HEK293 (cell line): ENCODE measurements around the gene MGAT2.

Experiments
- FEZF1 ChIP-seq: fragments of 450-650 bp; formaldehyde crosslinking; IDR thresholded peaks from 2 replicates; pipeline ENCODE4 v1.5.1; 2016; ENCODE audit warnings: missing biosample characterization, missing genetic modification characterization
- GLIS2 ChIP-seq: fragments of 450-650 bp; formaldehyde crosslinking; IDR thresholded peaks from 2 replicates; pipeline ENCODE4 v1.5.1; 2016; ENCODE audit warnings: missing biosample characterization, missing genetic modification characterization
- RBAK ChIP-seq: fragments of 450-650 bp; formaldehyde crosslinking; IDR thresholded peaks from 2 replicates; pipeline ENCODE4 v1.5.1; 2016; ENCODE audit warnings: missing biosample characterization, missing genetic modification characterization
- TSHZ1 ChIP-seq: fragments of 450-650 bp; formaldehyde crosslinking; IDR thresholded peaks from 2 replicates; pipeline ENCODE4 v1.5.1; 2016; ENCODE audit warnings: missing biosample characterization, missing genetic modification characterization, borderline replicate concordance
- WT1 ChIP-seq: fragments of 450-650 bp; formaldehyde crosslinking; IDR thresholded peaks from 2 replicates; pipeline ENCODE4 v1.5.1; 2016; ENCODE audit warnings: missing biosample characterization, missing genetic modification characterization
- TF ChIP-seq, protein P1 (sequence below): fragments of 450-650 bp; formaldehyde crosslinking; IDR thresholded peaks from 2 replicates; pipeline ENCODE4 v1.5.1; 2016; ENCODE audit warnings: missing biosample characterization, missing genetic modification characterization
- TF ChIP-seq, protein P2 (sequence below): fragments of 450-650 bp; formaldehyde crosslinking; IDR thresholded peaks from 2 replicates; pipeline ENCODE4 v1.5.1; 2016; ENCODE audit warnings: missing biosample characterization, missing genetic modification characterization

- no peak for TF ChIP-seq TSHZ1 (tag by site-specific recombination)
- TF ChIP-seq FEZF1 (tag by site-specific recombination), result no peak
- TF ChIP-seq, protein P1, sequence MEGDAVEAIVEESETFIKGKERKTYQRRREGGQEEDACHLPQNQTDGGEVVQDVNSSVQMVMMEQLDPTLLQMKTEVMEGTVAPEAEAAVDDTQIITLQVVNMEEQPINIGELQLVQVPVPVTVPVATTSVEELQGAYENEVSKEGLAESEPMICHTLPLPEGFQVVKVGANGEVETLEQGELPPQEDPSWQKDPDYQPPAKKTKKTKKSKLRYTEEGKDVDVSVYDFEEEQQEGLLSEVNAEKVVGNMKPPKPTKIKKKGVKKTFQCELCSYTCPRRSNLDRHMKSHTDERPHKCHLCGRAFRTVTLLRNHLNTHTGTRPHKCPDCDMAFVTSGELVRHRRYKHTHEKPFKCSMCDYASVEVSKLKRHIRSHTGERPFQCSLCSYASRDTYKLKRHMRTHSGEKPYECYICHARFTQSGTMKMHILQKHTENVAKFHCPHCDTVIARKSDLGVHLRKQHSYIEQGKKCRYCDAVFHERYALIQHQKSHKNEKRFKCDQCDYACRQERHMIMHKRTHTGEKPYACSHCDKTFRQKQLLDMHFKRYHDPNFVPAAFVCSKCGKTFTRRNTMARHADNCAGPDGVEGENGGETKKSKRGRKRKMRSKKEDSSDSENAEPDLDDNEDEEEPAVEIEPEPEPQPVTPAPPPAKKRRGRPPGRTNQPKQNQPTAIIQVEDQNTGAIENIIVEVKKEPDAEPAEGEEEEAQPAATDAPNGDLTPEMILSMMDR (tag by site-specific recombination), result no peak; the same call in none of the 2 replicates
- TF ChIP-seq, protein P2, sequence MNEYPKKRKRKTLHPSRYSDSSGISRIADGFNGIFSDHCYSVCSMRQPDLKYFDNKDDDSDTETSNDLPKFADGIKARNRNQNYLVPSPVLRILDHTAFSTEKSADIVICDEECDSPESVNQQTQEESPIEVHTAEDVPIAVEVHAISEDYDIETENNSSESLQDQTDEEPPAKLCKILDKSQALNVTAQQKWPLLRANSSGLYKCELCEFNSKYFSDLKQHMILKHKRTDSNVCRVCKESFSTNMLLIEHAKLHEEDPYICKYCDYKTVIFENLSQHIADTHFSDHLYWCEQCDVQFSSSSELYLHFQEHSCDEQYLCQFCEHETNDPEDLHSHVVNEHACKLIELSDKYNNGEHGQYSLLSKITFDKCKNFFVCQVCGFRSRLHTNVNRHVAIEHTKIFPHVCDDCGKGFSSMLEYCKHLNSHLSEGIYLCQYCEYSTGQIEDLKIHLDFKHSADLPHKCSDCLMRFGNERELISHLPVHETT (tag by site-specific recombination), result 0 out of 2 replicates have a peak, but pooled peaks have one; percentile 54
- no peak; the same call in none of the 2 replicates for TF ChIP-seq WT1 (tag by site-specific recombination)
- TF ChIP-seq RBAK (tag by site-specific recombination), result no peak
- TF ChIP-seq GLIS2 (tag by site-specific recombination), result peak; percentile 84
Measured at GRCh38 chr14:49586673-49587460, 33.7 kb upstream of the MGAT2 start.
